Upper lobe of right lung (tissue), 1 donor: ENCODE data around the gene PSKH1. TPM values are rescaled to one million over a fixed set of nuclear protein-coding genes. Genes with fewer than 3 reads are reported as not detected.

Source experiments
- ATAC-seq: fragments of 200-7000 bp; cut with Tn5 transposase; one replicate; pipeline ENCODE4 v1.9.1; 2020; ENCODE audit warnings: mild to moderate bottlenecking, moderate library complexity
- DNase-seq: peaks from one replicate; pipeline ENCODE4 v3.0.0-alpha.2; 2020
- H3K27ac ChIP-seq: fragments of 200-600 bp; one replicate; pipeline ENCODE4 v1.8.0; 2022
- H3K27me3 ChIP-seq: fragments of 200-600 bp; one replicate; pipeline ENCODE4 v1.8.0; 2022; ENCODE audit warnings: mild to moderate bottlenecking
- H3K36me3 ChIP-seq: fragments of 200-600 bp; one replicate; pipeline ENCODE4 v1.8.0; 2022
- H3K4me1 ChIP-seq: fragments of 200-600 bp; one replicate; pipeline ENCODE4 v1.8.0; 2022
- H3K4me3 ChIP-seq: fragments of 200-600 bp; one replicate; pipeline ENCODE4 v1.8.0; 2022; ENCODE audit warnings: mild to moderate bottlenecking
- H3K9me3 ChIP-seq: fragments of 200-600 bp; one replicate; pipeline ENCODE4 v1.8.0; 2022
- intact Hi-C: fragments of 100-400 bp; cut with DNase I; formaldehyde crosslinking; loops from one replicate; pipeline ENCODE4 v1.11.0; 2022
- total RNA-seq: library from RNA; stranded (reverse); fragmentation: NEBNext Ultra II Directional; extraction: Animal tissue kit (Norgen Biotek cat#: 25700); gene quantifications from one replicate; pipeline ENCODE4 v1.2.1, GENCODE V29; 2021
- TF ChIP-seq, protein P1 (sequence below): fragments of 200-600 bp; IDR thresholded peaks from one replicate; pipeline ENCODE4 v1.8.0; 2022; ENCODE audit warnings: antibody characterized with exemption
- donor health status: DM: no; HTN: yes; CAD: no; lungs with severe emphysema.

The PSKH1 gene
- total RNA-seq, 1 donor from 2014 or later = 29.7 TPM

GRCh38 chr16:67932462-67932840, 39.4 kb downstream of the PSKH1 start:
- peaks cover 12% of the 10 kb centered on the region for H3K4me1 ChIP-seq
- H3K4me3 ChIP-seq = no peak overlapping the region
- H3K9me3 ChIP-seq = no peaks in the 10 kb centered on the region
- ATAC-seq (no peak), DNase-seq (no peak)
- TF ChIP-seq, protein P1, sequence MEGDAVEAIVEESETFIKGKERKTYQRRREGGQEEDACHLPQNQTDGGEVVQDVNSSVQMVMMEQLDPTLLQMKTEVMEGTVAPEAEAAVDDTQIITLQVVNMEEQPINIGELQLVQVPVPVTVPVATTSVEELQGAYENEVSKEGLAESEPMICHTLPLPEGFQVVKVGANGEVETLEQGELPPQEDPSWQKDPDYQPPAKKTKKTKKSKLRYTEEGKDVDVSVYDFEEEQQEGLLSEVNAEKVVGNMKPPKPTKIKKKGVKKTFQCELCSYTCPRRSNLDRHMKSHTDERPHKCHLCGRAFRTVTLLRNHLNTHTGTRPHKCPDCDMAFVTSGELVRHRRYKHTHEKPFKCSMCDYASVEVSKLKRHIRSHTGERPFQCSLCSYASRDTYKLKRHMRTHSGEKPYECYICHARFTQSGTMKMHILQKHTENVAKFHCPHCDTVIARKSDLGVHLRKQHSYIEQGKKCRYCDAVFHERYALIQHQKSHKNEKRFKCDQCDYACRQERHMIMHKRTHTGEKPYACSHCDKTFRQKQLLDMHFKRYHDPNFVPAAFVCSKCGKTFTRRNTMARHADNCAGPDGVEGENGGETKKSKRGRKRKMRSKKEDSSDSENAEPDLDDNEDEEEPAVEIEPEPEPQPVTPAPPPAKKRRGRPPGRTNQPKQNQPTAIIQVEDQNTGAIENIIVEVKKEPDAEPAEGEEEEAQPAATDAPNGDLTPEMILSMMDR = no peak
- H3K27me3 ChIP-seq = no peaks in the 10 kb centered on the region
- H3K36me3 ChIP-seq = peaks cover 38% of the 10 kb centered on the region
- intact Hi-C loops = no loop called here
- no peak overlapping the region for H3K27ac ChIP-seq

DNA sequence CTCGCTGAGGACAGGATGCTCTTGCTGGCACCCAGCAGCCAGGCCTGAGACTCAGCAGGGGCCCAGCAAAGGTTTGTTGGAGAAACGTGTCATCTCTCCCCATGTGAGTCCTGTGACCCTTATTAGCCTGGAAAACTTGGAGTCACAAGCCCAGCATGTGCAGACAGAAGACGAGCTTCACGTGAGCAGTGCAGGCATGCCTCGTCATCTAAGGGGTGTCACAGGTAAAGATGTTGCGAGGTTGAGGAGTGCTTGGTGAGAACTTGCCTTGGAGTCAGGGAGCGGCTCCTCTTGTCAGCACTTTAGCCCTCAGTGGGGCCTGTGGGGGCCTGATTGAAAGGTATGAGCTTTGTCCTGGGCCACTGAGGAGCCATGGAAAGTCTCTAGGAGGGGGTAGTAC, 40.8 kb downstream of the PSKH1 start:
- Histone ChIP-seq H3K9me3 (no peaks in the 10 kb centered on the region), H3K4me3 (no peak overlapping the region), H3K27me3 (no peaks in the 10 kb centered on the region), H3K36me3 (peaks cover 26% of the 10 kb centered on the region), H3K27ac (no peak overlapping the region), H3K4me1 (peaks cover 17% of the 10 kb centered on the region)
- ATAC-seq = no peak
- TF ChIP-seq, protein P1 = no peak
- intact Hi-C loops = no loop called here
- DNase-seq = no peak

GRCh38 chr16:67934306-67935100, 41.4 kb downstream of the PSKH1 start:
- no peaks in the 10 kb centered on the region for H3K9me3 ChIP-seq
- ATAC-seq (no peak), DNase-seq (no peak)
- intact Hi-C loops = no loop called here
- peak overlapping the region; percentile 55 for H3K27ac ChIP-seq
- peak overlapping the region; percentile 88 for H3K4me3 ChIP-seq
- peaks cover 17% of the 10 kb centered on the region for H3K4me1 ChIP-seq
- no peaks in the 10 kb centered on the region for H3K27me3 ChIP-seq
- H3K36me3 ChIP-seq = peaks cover 20% of the 10 kb centered on the region
- TF ChIP-seq, protein P1 = no peak

DNA sequence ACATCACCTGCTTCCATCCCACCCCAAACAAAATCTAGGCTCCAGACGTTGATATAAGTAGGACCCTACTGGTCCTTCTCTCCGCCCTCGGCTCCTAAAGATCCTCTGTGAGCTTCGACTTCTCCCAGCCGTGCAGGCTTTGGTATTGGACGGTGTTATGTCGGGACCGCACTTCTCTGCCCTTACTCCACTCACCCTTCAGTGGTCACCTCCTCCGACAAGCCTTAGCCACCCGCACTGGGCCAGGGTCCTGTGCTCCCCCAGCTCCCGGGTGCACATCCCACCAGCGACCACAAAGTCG, 42.0 kb downstream of the PSKH1 start:
- DNase-seq (no peak), ATAC-seq (no peak)
- peaks cover 24% of the 10 kb centered on the region for H3K36me3 ChIP-seq
- no peaks in the 10 kb centered on the region for H3K9me3 ChIP-seq
- intact Hi-C loops = no loop called here
- TF ChIP-seq, protein P1 = no peak
- peak overlapping the region; percentile 88 for H3K4me3 ChIP-seq
- peaks cover 17% of the 10 kb centered on the region for H3K4me1 ChIP-seq
- H3K27ac ChIP-seq = peak overlapping the region; percentile 55
- no peaks in the 10 kb centered on the region for H3K27me3 ChIP-seq

- DNase-seq (peak; percentile 98), ATAC-seq (peak; percentile 96)
- TF ChIP-seq, protein P1 = no peak
- Histone ChIP-seq H3K36me3 (peaks cover 27% of the 10 kb centered on the region), H3K27me3 (no peaks in the 10 kb centered on the region), H3K4me1 (peaks cover 17% of the 10 kb centered on the region), H3K4me3 (peak overlapping the region; percentile 88), H3K27ac (peak overlapping the region; percentile 89), H3K9me3 (no peaks in the 10 kb centered on the region)
- intact Hi-C loops = no loop called here
Observed at GRCh38 chr16:67935402-67936123, 42.5 kb downstream of the PSKH1 start.
